WERI-Rb-1 (cell line): ENCODE results near the gene RAPGEF4.
A peak's percentile ranks its signal among the peaks of the same experiment; 100 is the strongest.

Experiments
- DNase-seq: peaks from one replicate; pipeline ENCODE4 v3.0.0-alpha.2; 2020
- H3K27ac ChIP-seq: fragments of 250-450 bp; sonication (Bioruptor Pico); 2 replicates; pipeline ENCODE4 v1.5.1; 2020; ENCODE audit warnings: mild to moderate bottlenecking, moderate library complexity
- H3K27me3 ChIP-seq: fragments of 250-450 bp; sonication (Bioruptor Pico); 2 replicates; pipeline ENCODE4 v1.5.1; 2021; ENCODE audit warnings: mild to moderate bottlenecking, low read depth, moderate library complexity; ENCODE audit not compliant: insufficient read depth, severe bottlenecking
- H3K36me3 ChIP-seq: fragments of 250-450 bp; sonication (Bioruptor Pico); 2 replicates; pipeline ENCODE4 v1.5.1; 2020; ENCODE audit warnings: mild to moderate bottlenecking, moderate library complexity
- H3K4me3 ChIP-seq: 2 replicates; pipeline ENCODE4 v1.5.1; 2011; ENCODE audit warnings: low read depth, mild to moderate bottlenecking, control low read depth, low read length
- H3K9me3 ChIP-seq: fragments of 250-450 bp; sonication (Bioruptor Pico); 2 replicates; pipeline ENCODE4 v1.5.1; 2021; ENCODE audit warnings: mild to moderate bottlenecking, moderate library complexity; ENCODE audit not compliant: severe bottlenecking
- CTCF ChIP-seq: IDR thresholded peaks from 2 replicates; pipeline ENCODE4 v1.5.1; 2011; ENCODE audit warnings: low read depth, mild to moderate bottlenecking, control low read depth, inconsistent platforms, low read length

RAPGEF4 gene

GRCh38 chr2:172701250-172701649 is 34.4 kb upstream of the RAPGEF4 start:
- TF ChIP-seq CTCF: no peak
- no peaks in the 10 kb centered on the region for H3K27me3 ChIP-seq
- H3K9me3 ChIP-seq: no peaks in the 10 kb centered on the region
- H3K36me3 ChIP-seq: no peaks in the 10 kb centered on the region
- no peak overlapping the region for H3K27ac ChIP-seq
- DNase-seq: no peak
- no peak overlapping the region for H3K4me3 ChIP-seq

GRCh38 chr2:172702451-172702850 is 33.2 kb upstream of the RAPGEF4 start:
- no peak for TF ChIP-seq CTCF
- Histone ChIP-seq H3K9me3 (no peaks in the 10 kb centered on the region), H3K4me3 (no peak overlapping the region), H3K27me3 (no peaks in the 10 kb centered on the region), H3K27ac (no peak overlapping the region), H3K36me3 (no peaks in the 10 kb centered on the region)
- DNase-seq: no peak

- Histone ChIP-seq H3K4me3 (no peak overlapping the region), H3K9me3 (no peaks in the 10 kb centered on the region), H3K27me3 (no peaks in the 10 kb centered on the region), H3K27ac (no peak overlapping the region), H3K36me3 (no peaks in the 10 kb centered on the region)
- no peak for DNase-seq
- peak; percentile 42; the same call in 1 of the 2 replicates for TF ChIP-seq CTCF
These were observed 31.3 kb upstream of the RAPGEF4 start for GRCh38 chr2:172704072-172704936.

- no peaks in the 10 kb centered on the region for H3K36me3 ChIP-seq
- no peak for TF ChIP-seq CTCF
- H3K27ac ChIP-seq: no peak overlapping the region
- no peaks in the 10 kb centered on the region for H3K27me3 ChIP-seq
- H3K9me3 ChIP-seq: no peaks in the 10 kb centered on the region
- DNase-seq: no peak
- no peak overlapping the region for H3K4me3 ChIP-seq
These were observed 30.3 kb upstream of the RAPGEF4 start for GRCh38 chr2:172705352-172705751.

GRCh38 chr2:172708247-172708646 is 27.4 kb upstream of the RAPGEF4 start:
- DNase-seq: no peak
- H3K27me3 ChIP-seq: no peaks in the 10 kb centered on the region
- H3K4me3 ChIP-seq: no peak overlapping the region
- no peaks in the 10 kb centered on the region for H3K36me3 ChIP-seq
- no peaks in the 10 kb centered on the region for H3K9me3 ChIP-seq
- no peak for TF ChIP-seq CTCF
- H3K27ac ChIP-seq: no peak overlapping the region
